Transverse colon (tissue), 3 donors: ENCODE measurements around the gene HOXD1.

ENCODE experiments used
- EP300 ChIP-seq: sonication (generic); formaldehyde crosslinking; IDR thresholded peaks from one replicate; pipeline ENCODE4 v1.6.1; 2017; ENCODE audit warnings: antibody characterized with exemption, low read depth
- POLR2A ChIP-seq: fragments of 450-650 bp; IDR thresholded peaks from one replicate; pipeline ENCODE4 v1.6.1; 2016; ENCODE audit warnings: antibody characterized with exemption, mild to moderate bottlenecking, moderate library complexity
- TF ChIP-seq, protein P1 (sequence below), 5 experiments: fragments of 200-600 bp in 3 of 5; fragments of 450-650 bp in 2 of 5; sonication (generic) in 3 of 5; IDR thresholded peaks; 1 replicate in 2 of 5; 2 replicates in 3 of 5; pipeline ENCODE4 v1.5.1; 2016 to 2017; ENCODE audit warnings: antibody characterized with exemption in 5 of 5, inconsistent platforms in 3 of 5, mild to moderate bottlenecking in 2 of 5, moderate library complexity in 1 of 5

DNA sequence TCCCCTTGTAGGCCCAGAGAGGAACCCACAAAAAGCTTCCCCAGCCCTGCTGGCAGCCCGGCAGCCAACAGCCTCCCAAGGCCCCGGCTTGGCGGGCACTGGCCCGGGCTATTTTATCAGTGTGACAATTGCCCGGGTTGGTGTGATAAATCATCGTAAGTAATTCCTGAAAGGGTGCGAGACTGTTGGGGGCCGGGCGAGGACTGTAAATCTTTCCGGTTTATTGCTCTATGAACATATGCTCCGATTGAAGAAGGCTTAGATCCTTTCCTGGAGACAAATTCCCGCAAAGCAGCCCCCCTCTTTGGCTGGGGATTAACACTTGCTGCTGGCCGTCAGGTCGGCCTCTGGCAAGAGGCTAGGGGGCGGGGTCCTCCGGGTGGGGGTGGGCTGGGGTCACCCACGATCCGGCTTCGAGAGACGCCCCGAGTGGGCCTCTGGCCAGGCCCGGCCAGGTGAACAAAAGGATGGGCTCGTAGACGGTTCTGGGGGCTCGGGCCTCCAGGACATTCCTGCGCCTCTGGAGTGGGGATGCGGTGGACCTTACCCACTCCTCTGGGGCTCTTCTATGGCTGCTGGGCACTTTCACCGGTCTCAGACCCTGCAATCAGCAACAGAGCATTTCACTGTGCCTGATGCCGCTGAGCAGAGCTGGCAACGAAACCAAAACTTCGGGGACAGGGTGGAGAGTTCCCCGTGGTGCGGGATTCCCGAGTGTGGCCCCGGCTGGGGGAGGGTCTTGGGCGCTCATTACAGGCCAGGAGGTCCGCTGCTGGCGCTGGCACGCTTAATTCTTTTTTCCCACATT lies 29.4 kb upstream of the HOXD1 start:
- no peak for TF ChIP-seq POLR2A
- TF ChIP-seq, protein P1, sequence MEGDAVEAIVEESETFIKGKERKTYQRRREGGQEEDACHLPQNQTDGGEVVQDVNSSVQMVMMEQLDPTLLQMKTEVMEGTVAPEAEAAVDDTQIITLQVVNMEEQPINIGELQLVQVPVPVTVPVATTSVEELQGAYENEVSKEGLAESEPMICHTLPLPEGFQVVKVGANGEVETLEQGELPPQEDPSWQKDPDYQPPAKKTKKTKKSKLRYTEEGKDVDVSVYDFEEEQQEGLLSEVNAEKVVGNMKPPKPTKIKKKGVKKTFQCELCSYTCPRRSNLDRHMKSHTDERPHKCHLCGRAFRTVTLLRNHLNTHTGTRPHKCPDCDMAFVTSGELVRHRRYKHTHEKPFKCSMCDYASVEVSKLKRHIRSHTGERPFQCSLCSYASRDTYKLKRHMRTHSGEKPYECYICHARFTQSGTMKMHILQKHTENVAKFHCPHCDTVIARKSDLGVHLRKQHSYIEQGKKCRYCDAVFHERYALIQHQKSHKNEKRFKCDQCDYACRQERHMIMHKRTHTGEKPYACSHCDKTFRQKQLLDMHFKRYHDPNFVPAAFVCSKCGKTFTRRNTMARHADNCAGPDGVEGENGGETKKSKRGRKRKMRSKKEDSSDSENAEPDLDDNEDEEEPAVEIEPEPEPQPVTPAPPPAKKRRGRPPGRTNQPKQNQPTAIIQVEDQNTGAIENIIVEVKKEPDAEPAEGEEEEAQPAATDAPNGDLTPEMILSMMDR (IDR thresholded peaks at IDR 0.05): no peak
- no peak for TF ChIP-seq EP300
